Measurements from ENCODE around the gene PTPN14.
"Not testable (repeated sequence)": the region's sequence is repeated elsewhere in the genome, so short reads cannot be mapped to it uniquely, and the experiment has no call there.

GRCh38 chr1:214394569-214394968 is 156.8 kb downstream of the PTPN14 start:
- not testable (repeated sequence) for TF ChIP-seq SUZ12 (IDR thresholded peaks at IDR 0.05); PKNOX1 (IDR thresholded peaks at IDR 0.05); ARNT (IDR thresholded peaks at IDR 0.05); SP1 (IDR thresholded peaks at IDR 0.05); NFRKB (IDR thresholded peaks at IDR 0.05); LEF1 (IDR thresholded peaks at IDR 0.05; ENCODE audit: borderline replicate concordance); FOXA1 (IDR thresholded peaks at IDR 0.05); BHLHE40 (IDR thresholded peaks at IDR 0.05; ENCODE audit: borderline replicate concordance); FOXK2 (IDR thresholded peaks at IDR 0.05); TARDBP (IDR thresholded peaks at IDR 0.05); FOXM1 (IDR thresholded peaks at IDR 0.05; ENCODE audit: borderline replicate concordance); L3MBTL2 (conservative IDR thresholded peaks at IDR 0.05); ELF4 (IDR thresholded peaks at IDR 0.05)
